Erythroblast (primary cell): ENCODE data around the gene BROX.
"Not testable (repeated sequence)": the region's sequence is repeated elsewhere in the genome, so short reads cannot be mapped to it uniquely, and the experiment has no call there.

Experiments
- DNase-seq, 2 experiments: peaks; one replicate each; lab custom pipeline; 2025; lab: John Stamatoyannopoulos, UW
- GATA1 ChIP-seq: IDR thresholded peaks from 2 replicates; pipeline ENCODE4 v1.6.1; 2011; ENCODE audit warnings: low read depth, mild to moderate bottlenecking, control low read depth, low read length, moderate library complexity
- POLR2A ChIP-seq: IDR thresholded peaks from 2 replicates; pipeline ENCODE4 v1.6.1; 2011; ENCODE audit warnings: mild to moderate bottlenecking, low read length

The BROX gene

DNA sequence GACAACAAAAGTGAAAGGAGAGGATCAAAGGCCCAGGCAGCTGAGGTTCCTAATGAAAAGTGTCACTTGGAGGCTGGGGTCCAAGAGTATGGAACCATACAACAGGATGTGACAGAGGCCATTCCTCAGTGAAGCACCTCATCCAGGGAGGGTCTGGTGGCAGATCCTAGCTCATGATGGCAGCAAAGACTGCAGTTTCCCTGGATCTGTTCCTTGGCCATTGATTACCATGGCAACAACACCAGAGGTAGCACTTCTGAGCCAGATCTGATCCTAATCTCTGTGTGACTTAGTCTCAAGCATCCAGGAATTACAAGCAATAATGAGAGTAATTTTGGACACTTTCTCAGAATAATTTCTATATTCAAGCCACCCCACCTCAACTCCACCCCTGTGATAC, 37.6 kb downstream of the BROX start:
- DNase-seq, result peak in 1 of 2 experiments; percentile 2

DNA sequence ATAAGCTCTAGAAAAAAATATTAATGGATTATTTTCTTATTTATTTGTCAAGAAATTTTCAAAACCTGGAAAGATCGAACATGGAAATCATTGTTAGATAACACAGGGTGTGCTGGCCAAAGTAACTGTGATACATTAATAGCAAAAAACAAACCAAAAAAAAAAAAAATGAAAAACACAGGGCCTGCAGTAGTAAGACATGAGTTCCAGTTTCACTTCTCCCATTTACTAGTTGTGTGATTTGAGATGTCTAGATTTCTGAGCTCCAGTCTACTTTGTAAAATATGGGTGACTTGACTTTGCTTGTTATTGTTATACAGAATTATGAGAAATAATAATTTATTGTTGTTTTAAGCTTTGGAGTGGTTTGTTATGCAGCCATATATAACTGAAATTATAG, 38.3 kb downstream of the BROX start:
- no peak for DNase-seq

More for the DNA sequence above, 37.6 kb downstream of the BROX start:
- TF ChIP-seq GATA1 (no peak), POLR2A (no peak)

DNA sequence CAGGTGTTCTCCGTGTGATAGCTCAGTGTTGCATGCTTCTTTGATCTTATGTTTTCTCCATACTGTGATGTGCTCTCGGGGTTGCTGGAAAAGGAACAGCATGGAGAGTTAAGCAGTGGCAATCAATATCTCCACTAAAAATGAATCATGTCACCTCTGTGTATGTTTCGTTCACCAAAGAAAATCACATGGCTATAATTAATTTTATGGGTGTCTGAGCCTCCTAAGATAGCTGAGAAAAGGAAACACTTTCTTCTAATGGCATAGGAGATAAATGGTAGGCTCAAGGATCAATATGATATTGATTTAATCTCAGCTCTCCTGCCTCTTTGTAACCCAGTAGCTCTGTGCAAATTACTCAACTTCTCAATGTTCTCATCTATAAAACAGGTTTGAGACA, 38.9 kb downstream of the BROX start:
- TF ChIP-seq POLR2A (no peak), GATA1 (no peak)

More for the DNA sequence above, 38.3 kb downstream of the BROX start:
- TF ChIP-seq POLR2A (no peak), GATA1 (no peak)

DNA sequence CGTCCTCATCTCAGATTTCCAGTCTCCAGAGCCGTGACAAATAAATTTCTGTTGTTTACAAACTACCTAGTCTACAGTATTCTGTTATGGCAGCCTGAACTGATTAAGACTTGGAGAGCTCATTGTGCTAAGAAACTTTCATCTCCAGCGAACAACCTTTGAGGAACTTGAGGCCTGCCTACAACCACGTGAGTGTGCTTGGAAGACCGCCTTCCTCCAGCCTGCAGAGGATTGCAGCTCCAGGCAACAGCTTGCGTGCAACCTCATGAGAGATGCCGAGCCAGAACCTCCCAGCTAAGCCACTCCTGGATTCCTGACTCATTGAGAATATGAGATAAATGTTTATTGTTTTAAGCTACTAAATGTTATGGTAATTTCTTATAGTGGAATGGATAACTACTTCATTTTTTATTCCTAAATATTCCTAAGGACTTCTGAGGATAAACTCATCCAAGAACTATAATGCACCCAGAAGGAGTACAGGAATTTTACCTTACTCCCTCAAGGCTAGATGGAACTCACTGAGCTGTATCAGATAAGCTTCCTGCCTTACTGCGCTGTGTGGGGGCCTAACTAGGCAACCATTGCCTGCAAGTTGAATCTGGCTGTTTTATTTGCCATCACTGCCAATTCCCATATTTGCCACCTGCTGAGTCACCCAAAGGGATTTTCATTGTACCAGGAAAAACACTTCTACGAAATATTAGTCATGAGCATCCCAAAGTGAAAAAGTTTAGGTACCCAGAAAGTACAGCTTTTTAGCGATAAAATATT, 42.2 kb downstream of the BROX start:
- no peak for DNase-seq
- no peak for TF ChIP-seq GATA1
- TF ChIP-seq POLR2A, result no peak

More for the DNA sequence above, 38.9 kb downstream of the BROX start:
- no peak for DNase-seq

DNA sequence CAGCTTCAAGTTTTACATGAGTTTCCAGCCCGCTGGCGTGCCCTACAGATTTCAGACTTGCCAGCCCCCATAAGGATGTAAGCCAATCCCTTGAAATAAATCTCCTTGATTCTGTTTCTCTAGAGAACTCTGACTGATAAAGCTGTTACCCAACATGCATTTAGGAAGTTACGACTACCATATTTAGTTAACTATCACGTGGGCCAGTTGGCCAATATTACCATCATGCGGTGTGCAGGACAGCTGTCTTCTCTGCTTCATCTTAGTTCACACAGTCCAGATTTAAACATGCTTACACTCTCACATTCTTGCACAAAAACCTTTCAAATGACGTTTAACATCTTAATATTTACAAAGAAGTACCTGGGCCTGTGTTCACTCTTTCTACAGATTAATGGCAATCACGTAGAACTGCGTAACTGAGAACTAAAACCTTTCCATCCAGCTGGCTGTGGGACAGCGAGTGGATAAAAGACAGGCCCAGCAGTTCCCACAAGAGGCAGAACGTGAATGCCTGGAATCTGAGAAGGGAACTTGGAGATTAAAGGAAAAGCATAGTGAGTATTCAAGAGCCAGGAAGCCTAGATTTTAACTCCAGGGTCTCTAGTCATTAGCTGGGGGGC, 45.4 kb downstream of the BROX start:
- TF ChIP-seq GATA1 (no peak), POLR2A (no peak)
- no peak for DNase-seq

DNA sequence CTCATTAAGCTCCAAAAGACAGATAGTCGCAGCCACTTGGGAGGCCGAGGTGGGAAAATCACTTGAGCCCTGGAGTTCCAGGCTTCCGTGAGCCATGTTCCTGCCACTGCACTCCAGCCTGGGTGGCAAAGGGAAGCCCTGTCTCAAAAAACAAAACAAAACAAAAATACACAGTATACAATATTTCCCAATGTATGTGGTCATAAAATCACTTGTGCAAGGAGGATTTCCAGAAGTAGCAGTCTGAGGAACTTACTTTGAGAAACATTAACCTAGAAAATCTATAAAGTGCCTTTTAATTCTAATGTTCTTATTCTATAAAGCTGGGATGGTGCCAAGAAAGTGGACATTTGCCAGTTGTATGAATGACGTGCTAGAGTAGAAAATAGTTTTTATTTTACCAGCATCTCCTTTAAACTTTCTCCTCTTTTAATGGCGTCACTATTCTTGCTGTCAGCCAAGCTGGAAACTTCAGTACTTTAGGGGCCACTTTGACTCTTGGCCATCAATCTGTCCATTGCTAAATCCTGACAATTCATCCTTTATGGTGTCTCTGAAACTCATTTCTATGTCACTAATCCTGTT, 47.2 kb downstream of the BROX start:
- TF ChIP-seq GATA1, result no peak
- TF ChIP-seq POLR2A, result no peak
- no peak for DNase-seq

DNA sequence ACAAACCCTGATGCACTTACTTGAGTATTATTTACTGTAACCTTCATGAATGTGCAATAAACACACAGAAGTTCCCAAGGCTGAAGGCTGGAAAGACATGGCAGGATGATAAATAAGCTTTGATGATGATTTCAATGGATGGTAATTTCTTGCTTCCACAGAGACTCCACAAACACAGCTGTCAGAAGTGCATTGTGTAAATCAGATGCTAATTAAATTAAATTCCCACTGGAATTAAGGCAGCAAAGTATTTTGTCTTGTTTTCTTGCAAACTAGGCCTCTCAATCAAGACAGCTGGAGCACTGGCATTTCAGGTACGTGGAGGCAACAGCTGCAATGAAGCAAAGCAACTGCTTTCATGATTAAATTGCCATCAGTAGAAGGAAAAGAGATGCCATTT, 48.7 kb downstream of the BROX start:
- TF ChIP-seq GATA1, result no peak
- TF ChIP-seq POLR2A, result no peak
- no peak for DNase-seq

DNA sequence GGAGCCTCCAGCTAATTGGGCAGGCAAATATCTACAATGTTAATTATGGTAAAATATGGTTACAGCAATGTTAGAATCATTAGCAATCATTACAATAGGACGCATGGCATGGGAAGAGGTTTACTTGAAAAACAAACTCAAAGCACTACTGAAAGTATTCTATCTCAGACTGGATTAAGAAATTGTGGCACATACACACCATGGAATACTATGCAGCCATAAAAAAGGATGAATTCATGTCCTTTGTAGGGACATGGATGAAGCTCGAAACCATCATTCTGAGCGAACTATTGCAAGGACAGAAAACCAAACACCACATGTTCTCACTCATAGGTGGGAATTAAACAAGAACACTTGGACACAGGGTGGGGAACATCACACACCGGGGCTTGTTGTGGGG, 49.8 kb downstream of the BROX start:
- not testable (repeated sequence) for DNase-seq

DNA sequence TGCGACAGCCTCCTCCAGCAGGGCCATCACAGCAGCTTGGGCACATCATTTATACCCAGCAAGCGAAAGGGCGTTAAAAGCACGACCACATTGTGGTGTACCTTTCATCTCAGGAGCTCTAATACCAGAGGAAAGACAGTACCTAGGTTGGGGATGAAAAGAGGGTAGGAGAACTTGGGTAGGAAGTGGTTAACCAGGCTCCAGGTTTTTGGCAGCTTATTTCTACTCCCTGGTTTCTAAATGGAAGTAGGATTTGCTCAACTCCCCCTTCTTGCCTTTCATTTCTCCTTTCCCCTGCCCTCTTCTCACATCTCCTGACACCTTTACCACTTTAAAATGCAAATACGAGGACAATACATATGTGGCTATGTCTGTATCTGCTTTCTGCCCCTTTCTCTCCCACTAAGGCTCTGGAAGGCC, 54.8 kb downstream of the BROX start:
- TF ChIP-seq POLR2A (no peak), GATA1 (no peak)
- no peak for DNase-seq

DNA sequence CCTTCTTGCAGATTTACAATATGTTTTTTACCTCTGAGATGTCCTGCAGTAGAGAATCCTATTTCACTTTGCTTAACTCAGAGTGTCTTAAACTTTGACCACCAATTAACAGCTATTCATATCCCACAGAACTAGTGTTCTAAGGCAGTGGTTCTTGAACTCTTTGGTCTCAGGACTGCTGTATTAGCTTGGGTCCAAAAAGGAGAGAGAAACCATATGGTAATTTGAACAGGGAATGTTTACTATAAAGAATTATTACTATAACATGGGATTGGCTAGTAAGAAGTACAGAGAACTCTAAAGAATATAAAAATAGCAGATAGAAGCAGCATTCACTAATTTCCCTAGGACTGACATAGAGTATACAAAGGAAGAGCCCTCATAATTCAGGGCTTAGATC, 56.2 kb downstream of the BROX start:
- no peak for DNase-seq
- TF ChIP-seq POLR2A (no peak), GATA1 (no peak)

DNA sequence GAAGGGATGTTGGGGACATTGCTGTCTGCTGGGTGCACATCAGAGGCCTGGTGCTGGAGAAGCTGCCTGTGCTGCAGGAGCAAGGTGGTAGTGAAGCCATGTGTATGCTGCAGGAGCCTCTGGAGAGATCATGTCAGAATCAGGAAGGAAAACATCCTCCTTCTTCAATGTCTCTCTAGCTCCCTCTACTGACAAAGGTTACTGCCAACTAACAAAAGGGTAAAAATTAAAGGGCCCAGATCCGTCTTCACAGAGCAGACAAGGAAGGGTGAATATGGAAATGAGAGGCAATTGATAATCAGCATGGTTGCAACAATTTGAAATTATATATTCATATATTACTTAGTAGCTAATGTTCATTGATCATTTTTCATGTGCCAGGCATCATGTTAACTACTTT, 56.8 kb downstream of the BROX start:
- DNase-seq, result peak; percentile 41 to 48
- TF ChIP-seq GATA1 (no peak), POLR2A (no peak)

DNA sequence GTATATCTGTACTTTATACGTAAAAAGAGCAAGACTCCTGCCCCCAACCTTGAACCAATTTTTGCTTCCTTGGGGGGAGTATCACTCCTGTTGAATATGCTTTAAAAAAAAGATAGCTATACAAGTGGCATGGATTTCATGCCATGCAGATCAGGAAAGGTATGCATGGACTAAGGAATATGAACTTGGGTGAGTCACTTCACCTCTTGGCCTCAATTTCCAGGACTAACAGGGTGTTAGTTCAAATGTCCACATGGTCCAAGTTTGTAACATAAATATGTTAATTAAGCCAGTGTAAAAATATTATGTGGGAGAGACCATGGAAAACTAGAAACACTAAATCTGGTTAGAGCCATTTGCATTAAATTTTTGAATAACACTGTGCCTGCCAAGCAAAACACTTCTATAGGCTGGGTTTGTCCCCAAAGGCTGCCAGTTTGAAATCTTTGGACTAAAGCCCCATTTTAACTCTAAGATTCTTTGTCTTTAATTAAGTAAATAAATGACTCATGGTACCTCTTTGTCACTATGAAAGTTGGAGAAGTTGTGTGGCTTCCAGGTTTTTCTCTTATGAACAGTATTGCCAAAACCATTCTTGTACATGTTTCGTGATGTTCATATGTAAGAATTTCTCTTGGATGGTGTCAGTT, 57.7 kb downstream of the BROX start:
- no peak for DNase-seq
- TF ChIP-seq POLR2A (no peak), GATA1 (no peak)

DNA sequence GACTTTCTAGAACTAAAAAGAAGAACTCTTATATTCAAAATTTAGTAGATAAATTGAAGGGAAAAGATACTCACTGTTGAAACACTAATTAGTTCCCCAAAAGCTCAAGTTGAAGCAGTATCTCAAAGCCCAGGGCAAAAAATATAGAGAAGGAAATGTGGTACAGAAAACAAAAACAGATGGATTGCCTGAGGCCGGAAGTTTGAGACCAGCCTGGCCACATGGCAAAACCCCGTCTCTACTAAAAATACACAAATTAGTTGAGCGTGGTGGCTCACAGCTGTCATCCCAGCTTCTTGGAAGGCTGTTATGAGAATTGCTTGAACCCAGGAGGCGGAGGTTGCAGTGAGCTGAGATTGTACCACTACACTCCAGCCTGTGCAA, 60.6 kb downstream of the BROX start:
- no peak for DNase-seq
- no peak for TF ChIP-seq POLR2A
- no peak for TF ChIP-seq GATA1

DNA sequence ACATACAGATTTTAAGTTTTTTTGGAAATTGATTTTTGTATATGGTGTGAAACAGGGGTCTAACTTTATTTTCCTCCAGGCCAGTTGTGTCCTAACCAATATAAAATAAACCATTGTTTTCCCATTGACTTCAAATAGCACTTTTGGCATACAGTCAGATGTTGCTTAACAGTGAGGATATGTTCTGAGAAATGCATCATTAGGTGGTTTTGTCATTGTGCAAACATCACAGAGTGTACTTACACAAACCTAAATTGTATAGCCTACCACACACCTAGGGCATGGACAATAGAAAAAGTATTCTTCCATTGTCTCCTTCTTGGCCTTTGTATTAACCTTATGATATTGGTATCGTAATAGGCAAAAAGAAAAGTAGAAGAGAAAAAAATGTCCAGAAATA, 65.1 kb downstream of the BROX start:
- DNase-seq, result no peak
- TF ChIP-seq POLR2A, result no peak
- TF ChIP-seq GATA1, result no peak

DNA sequence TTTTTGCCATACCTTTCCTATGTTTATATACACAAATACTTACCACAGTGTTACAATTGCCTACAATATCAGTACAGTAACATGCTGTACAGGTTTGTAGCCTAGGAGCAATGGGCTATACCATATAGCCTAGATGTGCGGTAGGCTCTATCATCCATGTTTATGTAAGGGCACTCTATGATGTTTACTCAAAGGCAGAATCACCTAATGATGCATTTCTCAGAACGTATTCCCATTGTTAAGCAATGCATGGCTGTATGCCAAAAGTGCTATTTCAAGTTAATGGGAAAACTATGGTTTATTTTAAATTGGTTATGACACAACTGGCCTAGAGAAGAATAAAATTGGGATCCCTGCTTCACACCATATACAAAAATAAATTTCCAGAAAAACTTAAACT, 65.6 kb downstream of the BROX start:
- TF ChIP-seq POLR2A (no peak), GATA1 (no peak)
- DNase-seq, result no peak
